GM18505 (cell line): ENCODE data around the gene IRF7.

Experiments used
- ATAC-seq: cut with Tn5 transposase; IDR thresholded peaks from one replicate; pipeline ENCODE4 v1.9.1; 2021; ENCODE audit not compliant: unreplicated experiment
- POLR2A ChIP-seq: IDR thresholded peaks from 4 replicates; pipeline ENCODE4 v1.6.1; 2011; ENCODE audit warnings: borderline replicate concordance; ENCODE audit not compliant: insufficient read depth, insufficient read length; ENCODE audit errors: extremely low read depth

The IRF7 gene

DNA sequence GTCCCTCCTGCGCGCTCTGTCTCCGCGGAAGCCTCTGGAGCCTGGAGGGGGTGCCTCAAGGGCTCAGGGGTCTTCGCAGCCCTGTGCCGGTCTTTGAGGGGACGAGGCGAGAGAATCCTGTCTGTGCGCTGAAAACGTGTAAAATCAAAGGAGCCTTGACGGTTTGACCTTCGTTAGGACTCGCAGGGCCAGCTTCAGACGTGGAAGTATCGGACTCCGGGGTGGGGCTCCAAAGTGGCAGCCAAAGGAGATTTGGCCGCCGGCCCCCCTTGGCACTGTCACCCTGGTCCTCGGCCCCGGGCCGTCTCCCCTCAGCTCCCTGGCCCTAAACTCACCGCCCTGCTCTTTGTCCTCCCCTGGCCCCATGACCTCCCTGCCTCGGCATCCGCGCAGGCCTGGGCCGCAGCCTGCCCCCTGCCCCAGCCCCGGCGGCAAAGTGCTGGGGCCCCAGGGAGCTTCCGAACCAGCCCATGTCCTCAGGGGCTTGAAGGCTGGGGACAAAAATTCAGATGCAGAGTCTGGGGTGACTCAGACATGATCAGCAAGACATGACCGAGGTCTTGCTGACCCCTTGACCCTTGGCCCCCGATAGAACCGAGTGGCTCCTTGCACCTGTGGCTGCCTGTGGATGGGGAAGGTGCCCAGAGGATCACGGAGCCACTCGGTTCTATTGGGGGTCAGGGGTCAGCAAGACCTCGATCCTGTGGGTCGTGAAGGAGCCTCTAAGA, 46.4 kb downstream of the IRF7 start:
- ATAC-seq: no peak
- TF ChIP-seq POLR2A: no peak

DNA sequence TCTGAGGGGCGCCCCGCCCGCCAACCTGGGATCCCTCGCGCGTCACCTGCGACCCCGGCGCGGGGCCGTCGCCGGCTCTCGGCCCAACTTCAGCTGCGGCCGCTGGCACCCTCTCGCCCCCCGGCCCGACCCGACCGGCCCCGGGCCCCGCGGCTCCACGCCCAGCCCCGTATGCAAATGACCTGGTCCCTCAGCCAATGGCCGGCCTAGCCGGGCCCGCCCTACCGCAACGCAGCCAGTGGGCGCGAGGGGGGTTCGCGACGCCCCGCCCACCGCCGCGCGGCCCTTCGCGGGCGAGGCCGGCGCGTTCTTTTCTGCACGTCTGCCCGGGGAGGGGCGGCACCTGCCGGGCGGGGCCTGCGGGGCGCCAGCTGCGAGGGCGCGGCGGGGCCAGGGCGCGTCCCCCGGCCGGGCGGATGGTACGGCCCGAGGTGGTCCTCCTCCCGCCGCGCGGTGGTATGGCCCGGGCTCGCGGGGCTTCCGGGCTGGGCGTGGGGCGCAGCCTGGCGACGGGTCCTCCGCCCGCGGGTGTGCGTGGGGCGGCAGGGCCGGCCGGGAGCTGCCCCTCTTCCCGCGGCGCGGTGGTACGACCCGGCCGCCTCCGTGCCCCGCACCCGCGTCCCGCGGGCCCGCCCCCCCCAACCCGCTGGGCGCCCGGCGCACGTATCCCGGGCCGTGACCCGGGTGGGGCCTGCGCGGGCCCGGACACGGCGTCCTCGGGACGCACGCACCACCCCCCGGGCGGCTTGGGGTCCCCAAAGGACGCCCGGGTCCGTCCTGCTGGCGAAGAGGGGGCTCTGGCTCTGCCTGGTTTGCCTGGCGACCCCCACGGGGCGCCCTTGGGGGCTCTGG, 47.2 kb downstream of the IRF7 start:
- peak; percentile 77 for ATAC-seq

DNA sequence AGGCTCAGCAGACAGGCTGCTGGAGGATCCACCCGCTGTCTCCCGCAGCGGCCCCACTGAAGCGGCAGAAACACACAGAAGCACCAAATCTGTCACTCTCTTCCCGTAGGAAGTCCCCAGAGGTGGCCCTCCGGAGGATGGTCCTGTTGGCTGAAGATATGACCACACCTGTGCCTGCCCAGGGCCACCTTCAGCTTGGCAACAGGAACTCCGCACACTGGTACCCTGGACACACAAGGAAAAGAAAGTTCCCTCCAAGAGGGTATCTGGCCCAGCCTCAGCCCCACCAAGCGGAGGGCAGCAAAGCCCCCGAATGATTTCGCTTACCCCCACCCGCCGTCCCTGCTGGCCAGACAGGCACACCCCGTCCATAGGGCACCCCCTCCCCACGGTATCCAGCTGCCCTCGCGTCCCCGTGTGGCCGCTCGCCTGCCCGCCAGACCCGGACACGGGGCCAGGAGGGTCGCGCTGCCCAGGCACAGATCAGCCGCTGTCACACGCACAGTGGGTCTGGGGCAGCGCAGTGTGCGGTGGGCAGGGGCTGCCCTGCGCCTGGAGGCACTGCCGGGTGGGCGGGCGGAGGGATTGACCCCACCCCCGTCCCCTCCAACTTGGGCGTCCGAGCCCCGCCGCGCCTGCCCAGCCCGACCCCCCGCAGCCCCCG, 48.0 kb downstream of the IRF7 start:
- ATAC-seq: peak; percentile 8
- no peak for TF ChIP-seq POLR2A

More for the DNA sequence above, 47.2 kb downstream of the IRF7 start:
- TF ChIP-seq POLR2A: peak; percentile 67

DNA sequence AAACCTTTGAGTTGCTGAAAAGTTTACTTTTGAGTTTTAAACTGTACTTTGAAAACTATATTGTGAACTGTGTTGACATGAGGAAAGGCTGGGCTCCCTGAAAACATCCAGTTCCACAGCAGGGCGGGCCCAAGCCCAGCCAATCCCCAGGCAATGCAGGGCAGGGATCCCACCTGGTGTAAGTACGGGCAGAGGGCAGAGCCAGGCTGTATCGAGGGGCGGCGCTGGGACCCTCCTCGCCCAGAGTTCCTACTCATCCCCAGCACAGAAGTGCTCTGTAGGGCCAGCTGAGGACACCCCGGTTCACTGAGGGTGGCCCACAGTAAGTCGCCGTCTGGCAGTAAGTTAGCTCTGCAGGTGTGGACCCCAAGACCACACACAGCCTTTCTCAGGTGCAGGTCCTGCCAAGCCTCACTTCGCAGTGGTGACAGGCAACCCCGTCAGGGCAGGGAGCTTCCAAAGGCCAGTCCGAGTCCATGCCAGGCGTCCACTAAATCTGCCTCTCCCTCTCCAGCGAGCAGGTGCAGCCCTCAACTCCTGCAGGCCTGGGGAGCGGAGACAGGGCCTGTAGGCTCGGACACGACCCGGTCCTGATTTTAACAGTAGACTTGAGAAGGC, 48.6 kb downstream of the IRF7 start:
- no peak for TF ChIP-seq POLR2A
- ATAC-seq: no peak

DNA sequence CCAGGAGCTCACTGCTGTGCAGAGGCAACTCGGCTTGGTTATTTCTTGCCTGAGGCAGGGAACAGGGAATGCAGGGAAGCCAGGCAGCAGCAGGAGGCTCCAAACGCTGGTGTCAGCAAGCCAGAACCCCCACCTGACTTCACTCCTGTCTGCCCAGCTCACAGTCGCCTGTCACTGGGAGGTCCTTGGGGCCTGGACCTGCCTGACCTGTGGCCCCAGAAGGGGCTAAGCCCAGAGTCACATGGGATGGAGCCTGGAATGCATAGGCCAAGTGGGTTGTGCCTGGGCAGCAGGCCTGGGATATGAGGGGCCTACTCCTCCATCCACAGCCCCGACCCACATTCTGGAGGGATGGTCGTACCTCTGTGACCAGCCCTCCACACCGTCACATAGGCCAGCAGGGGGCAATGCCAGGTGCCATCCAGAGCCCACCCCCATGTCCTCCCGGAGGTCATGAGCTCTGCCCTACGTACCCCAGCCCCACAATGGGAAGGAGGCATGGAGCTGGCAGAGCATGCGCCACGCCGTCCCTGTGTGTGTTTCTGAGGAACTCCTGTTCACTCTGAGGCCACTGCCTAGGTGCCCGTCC, 49.7 kb downstream of the IRF7 start:
- no peak for TF ChIP-seq POLR2A
- no peak for ATAC-seq

DNA sequence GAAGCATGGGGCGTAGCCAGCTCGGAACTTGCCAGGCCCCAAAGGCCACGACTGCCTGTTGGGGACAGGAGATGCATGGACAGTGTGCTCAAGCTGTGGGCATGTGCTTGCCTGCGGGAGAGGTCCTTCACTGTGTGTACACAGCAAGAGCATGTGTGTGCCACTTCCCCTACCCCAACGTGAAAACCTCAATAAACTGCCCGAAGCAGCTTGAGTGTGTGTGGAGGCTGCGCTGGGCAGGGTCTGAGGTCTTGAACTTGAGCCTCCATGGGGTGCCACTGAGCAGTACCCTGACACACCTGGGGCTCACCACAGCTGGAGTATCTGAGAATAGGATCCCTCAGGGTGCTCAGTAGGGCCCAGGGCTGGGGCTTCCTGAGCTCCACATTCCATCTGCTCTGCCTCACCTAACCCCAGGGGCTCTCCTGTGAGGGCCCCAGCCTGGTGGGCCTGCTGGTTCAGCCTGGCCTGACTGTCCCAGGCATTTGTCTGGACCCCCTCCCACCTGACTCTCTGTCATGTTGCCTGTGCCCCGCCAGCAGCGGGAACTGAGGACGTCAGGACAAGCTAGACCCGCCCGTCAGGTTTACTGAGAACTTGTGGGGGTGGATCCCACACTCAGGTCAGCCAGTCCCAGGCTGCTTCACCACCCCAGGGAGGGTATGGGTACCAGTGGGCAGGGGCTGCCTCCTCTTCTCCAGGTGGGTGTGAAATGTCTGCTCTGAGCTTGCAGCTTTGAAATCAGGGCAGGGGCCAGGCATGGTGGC, 51.8 kb downstream of the IRF7 start:
- no peak for ATAC-seq

DNA sequence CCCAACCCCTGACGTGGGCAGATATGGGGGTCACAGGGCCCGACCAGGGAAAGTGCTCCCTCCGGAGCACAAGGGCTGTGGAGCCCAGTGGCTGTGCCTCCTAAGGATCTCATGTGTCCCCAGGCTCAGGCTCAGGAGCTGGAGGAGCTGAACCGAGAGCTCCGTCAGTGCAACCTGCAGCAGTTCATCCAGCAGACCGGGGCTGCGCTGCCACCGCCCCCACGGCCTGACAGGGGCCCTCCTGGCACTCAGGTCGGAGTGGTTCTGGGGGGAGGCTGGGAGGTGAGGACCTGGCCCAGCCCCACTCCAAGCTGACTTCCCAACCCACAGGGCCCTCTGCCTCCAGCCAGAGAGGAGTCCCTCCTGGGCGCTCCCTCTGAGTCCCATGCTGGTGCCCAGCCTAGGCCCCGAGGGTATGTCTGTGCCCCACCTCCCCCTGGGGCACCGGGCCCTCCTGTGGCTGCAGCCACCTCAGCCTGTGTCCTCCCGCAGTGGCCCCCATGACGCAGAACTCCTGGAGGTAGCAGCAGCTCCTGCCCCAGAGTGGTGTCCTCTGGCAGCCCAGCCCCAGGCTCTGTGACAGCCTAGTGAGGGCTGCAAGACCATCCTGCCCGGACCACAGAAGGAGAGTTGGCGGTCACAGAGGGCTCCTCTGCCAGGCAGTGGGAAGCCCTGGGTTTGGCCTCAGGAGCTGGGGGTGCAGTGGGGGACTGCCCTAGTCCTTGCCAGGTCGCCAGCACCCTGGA, 52.5 kb downstream of the IRF7 start:
- ATAC-seq: no peak
- no peak for TF ChIP-seq POLR2A

More for the DNA sequence above, 51.8 kb downstream of the IRF7 start:
- no peak for TF ChIP-seq POLR2A
